Skeletal muscle tissue (tissue), 4 donors: ENCODE results near the gene MPHOSPH8. TPM values are rescaled to one million over a fixed set of nuclear protein-coding genes. Genes with fewer than 3 reads are reported as not detected.

Experiments used
- H3K27ac ChIP-seq: one replicate; pipeline ENCODE4 v1.7.0; 2013; ENCODE audit warnings: mild to moderate bottlenecking, low read depth, low read length, inconsistent platforms
- H3K27me3 ChIP-seq, 3 donors: one replicate each; pipeline ENCODE4 v1.7.0; 2013; ENCODE audit warnings: low read length in 3 of 3; ENCODE audit not compliant: control insufficient read depth in 3 of 3, insufficient read depth in 3 of 3
- H3K36me3 ChIP-seq, 3 donors: one replicate each; pipeline ENCODE4 v1.7.0; 2013; ENCODE audit warnings: low read length in 3 of 3; ENCODE audit not compliant: control insufficient read depth in 3 of 3, insufficient read depth in 3 of 3
- H3K4me1 ChIP-seq, 3 donors: one replicate each; pipeline ENCODE4 v1.7.0; 2013; ENCODE audit warnings: low read length in 3 of 3, mild to moderate bottlenecking in 3 of 3; ENCODE audit not compliant: control insufficient read depth in 3 of 3, insufficient read depth in 3 of 3
- H3K4me3 ChIP-seq, 3 donors: one replicate each; pipeline ENCODE4 v1.7.0; 2013; ENCODE audit warnings: low read length in 3 of 3
- H3K9ac ChIP-seq, 3 donors: one replicate each; pipeline ENCODE4 v1.7.0; 2013; ENCODE audit warnings: low read length in 3 of 3, mild to moderate bottlenecking in 3 of 3, moderate library complexity in 2 of 3, low read depth in 1 of 3
- H3K9me3 ChIP-seq, 3 donors: one replicate each; pipeline ENCODE4 v1.7.0; 2013; ENCODE audit warnings: low read length in 3 of 3; ENCODE audit not compliant: control insufficient read depth in 3 of 3
- total RNA-seq: library from RNA; depleted of rRNA; stranded (reverse); fragments of >200 nt; gene quantifications from one replicate; pipeline ENCODE4 v1.2.3, GENCODE V29; 2014
- donor health status: Osteomylitis.

Gene MPHOSPH8
- total RNA-seq, 1 donor from 2014 or later: 7.8 TPM

DNA sequence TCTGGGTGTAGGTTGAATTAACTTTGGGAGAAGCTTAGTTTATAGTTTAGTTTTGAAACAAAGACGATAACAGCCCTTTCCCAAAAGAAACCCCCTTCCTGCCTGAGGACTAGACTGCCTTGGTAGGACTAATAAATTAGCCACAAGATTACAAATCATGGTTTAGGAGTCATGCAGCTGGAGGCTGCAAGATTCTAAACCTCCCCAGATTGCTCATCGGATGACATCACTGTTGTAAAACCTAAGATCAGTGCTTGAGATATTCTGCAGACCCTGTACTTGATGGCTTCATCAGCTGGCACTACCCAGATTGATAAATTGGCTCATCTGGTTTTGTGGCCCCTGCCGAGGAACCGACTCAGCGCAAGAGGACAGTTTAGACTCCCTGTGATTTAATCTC, 35.9 kb upstream of the MPHOSPH8 start:
- peaks cover 4 to 11% (median 7%) of the 10 kb centered on the region in 3 donors for H3K27me3 ChIP-seq
- H3K9ac ChIP-seq: no peak overlapping the region
- H3K36me3 ChIP-seq: no peaks in the 10 kb centered on the region
- H3K4me3 ChIP-seq: no peak overlapping the region
- peaks cover 2 to 4% (median 3%) of the 10 kb centered on the region in 3 donors for H3K4me1 ChIP-seq
- H3K27ac ChIP-seq: no peak overlapping the region
- no peaks in the 10 kb centered on the region for H3K9me3 ChIP-seq

DNA sequence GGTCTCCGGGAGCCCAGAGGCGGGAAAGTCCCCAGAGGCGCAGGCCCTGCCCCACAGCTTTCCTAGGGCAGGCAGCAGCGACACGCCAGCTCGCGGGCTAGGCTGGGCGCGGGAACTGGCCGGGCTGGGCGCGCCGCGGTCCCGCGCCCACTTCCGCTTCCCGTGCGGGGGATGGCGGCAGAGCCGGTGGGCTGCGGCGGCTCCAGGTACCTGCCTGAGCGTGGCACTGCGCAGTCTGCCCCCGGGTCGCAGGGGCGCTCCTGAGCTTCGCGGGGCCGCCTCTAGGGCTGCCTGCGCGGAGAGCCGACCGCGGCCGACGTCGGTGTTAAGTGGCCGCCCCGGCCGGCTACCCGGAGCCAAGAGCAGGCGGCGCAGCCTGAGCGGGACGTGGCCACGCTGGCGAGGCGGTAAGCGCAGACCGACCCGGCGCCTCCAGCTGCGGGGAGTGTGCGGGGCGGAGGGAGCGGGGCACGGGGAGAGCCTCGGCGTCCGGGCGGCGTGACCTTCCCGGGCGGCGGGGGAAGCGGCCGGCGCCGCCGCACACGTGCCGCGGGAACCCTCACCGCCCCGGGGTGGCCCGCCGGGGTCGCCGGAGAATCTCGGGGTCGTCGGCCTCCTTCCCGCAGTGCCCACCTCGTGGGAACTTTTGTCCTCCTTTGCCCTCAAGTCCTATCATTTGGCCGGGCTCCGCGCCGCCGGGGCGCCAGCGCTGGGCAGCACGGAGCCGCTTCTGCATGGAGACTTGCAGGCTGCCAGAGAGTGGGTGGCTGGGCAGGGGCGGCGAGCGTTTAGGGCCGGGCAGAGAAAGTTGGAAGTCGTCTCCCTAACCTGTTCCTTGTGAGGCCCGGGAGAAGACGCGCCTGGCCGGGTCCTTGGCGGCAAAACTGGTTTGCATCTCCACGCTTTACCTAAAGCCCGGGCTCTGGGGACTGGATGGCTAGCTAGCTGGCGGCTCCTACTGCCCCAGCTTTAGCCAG, 31.4 kb upstream of the MPHOSPH8 start:
- Histone ChIP-seq H3K27ac (no peak overlapping the region), H3K27me3 (peaks cover 7 to 24% (median 20%) of the 10 kb centered on the region in 3 donors), H3K4me1 (peaks cover 3 to 5% (median 4%) of the 10 kb centered on the region in 3 donors), H3K36me3 (no peaks in the 10 kb centered on the region), H3K9ac (peak overlapping the region in 1 of 3 donors; percentile 25), H3K9me3 (no peaks in the 10 kb centered on the region), H3K4me3 (peak overlapping the region in 2 of 3 donors; percentile 52)

DNA sequence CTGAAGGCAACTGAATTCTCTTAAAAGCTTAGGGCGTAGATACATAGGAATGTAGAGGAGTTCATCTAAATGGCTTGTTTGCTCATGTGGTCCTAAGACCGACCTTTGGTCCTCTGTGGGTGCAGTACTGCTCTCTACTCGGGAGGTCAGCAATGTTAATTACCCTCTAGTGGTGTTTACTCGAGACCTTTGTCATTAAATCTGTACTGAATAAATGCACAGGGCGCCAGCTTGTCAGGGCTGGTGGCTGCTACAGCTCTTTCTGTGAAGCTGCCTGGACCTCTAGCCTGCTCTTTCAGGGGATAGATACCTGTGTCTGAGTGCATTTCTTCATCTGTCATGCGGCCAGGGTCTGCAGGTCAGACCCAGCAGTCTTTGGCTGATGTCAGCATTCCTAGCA, 29.2 kb upstream of the MPHOSPH8 start:
- Histone ChIP-seq H3K9me3 (no peaks in the 10 kb centered on the region), H3K9ac (no peak overlapping the region)

DNA sequence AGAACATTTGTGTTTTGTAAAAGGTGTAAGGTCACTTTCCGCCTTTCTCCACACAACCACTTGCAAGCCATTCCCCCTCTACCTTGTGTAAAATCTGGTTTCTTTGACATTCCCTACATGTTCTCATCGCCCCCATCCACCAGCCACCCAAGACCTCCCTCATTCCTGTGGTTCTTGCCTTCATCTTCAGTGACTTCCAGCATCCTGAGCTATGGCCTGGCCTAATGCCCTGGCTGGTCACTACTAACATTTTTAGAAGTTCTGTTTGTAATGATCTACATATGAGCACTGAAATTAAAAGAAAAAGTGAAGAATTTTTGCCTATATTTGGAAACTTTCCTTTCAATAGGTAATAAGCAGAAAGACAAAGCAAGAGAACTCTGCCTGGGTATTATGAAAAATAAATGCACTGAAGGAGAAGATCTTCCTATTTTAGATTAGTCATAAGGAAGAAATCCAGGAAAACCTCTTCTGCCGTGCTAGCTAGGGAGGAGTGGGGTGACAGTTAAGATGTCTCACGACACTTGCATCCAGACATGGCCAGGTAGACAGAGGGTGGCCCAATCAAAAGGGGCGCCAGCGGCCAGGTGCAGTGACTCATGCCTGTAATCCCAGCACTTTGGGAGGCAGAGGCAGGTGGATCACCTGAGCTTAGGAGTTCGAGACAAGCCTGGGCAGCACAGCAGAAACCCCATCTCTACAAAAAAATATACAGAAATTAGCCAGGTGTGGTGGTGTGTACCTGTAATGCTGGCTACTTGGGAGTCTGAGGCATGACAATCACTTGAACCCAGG, 28.1 kb upstream of the MPHOSPH8 start:
- H3K9me3 ChIP-seq: no peaks in the 10 kb centered on the region
- peaks cover 4 to 24% (median 20%) of the 10 kb centered on the region in 3 donors for H3K27me3 ChIP-seq
- no peaks in the 10 kb centered on the region for H3K36me3 ChIP-seq
- no peak overlapping the region for H3K27ac ChIP-seq
- peaks cover 3 to 5% (median 4%) of the 10 kb centered on the region in 3 donors for H3K4me1 ChIP-seq
- no peak overlapping the region for H3K9ac ChIP-seq
- H3K4me3 ChIP-seq: no peak overlapping the region

More for the DNA sequence above, 29.2 kb upstream of the MPHOSPH8 start:
- H3K4me3 ChIP-seq: no peak overlapping the region
- H3K36me3 ChIP-seq: no peaks in the 10 kb centered on the region
- peaks cover 7 to 24% (median 20%) of the 10 kb centered on the region in 3 donors for H3K27me3 ChIP-seq
- no peak overlapping the region for H3K27ac ChIP-seq
- peaks cover 3 to 5% (median 4%) of the 10 kb centered on the region in 3 donors for H3K4me1 ChIP-seq

DNA sequence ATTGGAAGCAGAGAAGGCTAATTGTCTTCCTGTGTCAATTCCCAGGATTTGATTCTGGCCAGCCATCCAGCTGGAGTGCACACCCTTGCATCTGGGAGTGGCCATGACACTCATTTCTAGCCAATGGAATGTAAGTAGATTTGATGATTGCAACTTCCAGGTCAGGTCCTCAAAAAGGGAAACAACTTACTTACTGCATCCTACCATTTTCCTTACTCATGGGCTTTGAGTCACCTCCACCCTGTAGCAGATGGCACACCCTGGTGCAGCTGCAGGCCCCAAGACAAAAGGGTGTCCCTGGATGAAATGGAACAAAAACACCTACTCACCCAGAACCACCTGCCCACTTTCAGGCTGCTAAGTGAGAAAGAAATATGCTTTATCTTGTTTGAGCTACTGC, 27.3 kb upstream of the MPHOSPH8 start:
- Histone ChIP-seq H3K27me3 (peaks cover 4 to 24% (median 20%) of the 10 kb centered on the region in 3 donors), H3K9ac (no peak overlapping the region), H3K36me3 (no peaks in the 10 kb centered on the region), H3K9me3 (no peaks in the 10 kb centered on the region), H3K4me1 (peaks cover 3 to 5% (median 4%) of the 10 kb centered on the region in 3 donors), H3K27ac (no peak overlapping the region), H3K4me3 (no peak overlapping the region)

DNA sequence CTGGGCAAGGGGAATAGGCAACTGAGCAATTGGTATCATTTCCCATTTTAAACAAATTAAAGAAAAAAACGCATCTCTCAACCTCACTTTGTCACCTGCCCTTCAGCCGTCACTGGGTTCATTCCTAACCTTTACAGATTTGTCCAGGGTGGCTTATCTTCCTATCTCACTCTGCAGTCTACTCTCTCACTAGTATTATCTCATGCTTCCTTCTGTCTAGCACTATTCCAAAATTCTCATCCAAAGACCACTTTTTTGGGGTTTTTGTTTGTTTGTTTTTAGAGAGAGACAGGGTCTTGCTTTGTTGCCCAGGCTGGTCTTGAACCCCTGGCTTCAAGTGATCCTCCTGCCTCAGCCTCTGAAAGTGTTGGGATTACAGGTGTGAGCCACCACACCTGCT, 26.7 kb upstream of the MPHOSPH8 start:
- H3K9me3 ChIP-seq: no peaks in the 10 kb centered on the region
- no peaks in the 10 kb centered on the region for H3K36me3 ChIP-seq
- H3K4me1 ChIP-seq: peaks cover 3 to 5% (median 4%) of the 10 kb centered on the region in 3 donors
- no peak overlapping the region for H3K9ac ChIP-seq
- no peak overlapping the region for H3K4me3 ChIP-seq
- H3K27ac ChIP-seq: no peak overlapping the region
- H3K27me3 ChIP-seq: peaks cover 1 to 20% (median 20%) of the 10 kb centered on the region in 3 donors

DNA sequence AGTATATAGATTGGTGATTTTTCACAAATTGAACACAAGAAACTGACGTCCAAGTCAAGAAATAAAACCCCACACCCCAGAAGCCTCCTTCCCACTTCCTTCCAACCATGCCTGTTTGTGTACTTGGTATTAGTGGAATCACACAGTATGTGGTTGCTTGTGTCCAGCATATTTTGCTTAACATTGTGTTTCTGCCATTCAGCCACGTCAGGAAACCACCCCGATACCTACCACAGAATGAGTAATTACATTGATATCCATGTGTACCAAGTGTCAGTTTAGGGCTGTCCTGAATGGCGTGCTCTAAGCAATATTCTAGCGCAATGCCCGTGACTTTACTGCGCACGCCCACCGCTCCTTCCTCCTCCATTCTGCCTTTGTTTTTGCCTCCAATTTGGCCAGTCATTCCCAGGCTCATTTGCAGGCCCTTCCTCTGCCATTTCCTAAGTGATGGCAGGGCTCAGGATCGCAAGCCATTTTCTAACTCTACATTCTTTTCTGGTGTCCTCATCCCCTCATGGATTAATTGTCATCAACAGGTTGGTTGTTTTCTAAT, 25.9 kb upstream of the MPHOSPH8 start:
- Histone ChIP-seq H3K4me1 (peaks cover 0 to 1% (median under 1%) of the 10 kb centered on the region in 3 donors), H3K9ac (no peak overlapping the region), H3K27ac (no peak overlapping the region), H3K36me3 (no peaks in the 10 kb centered on the region), H3K4me3 (no peak overlapping the region), H3K9me3 (no peaks in the 10 kb centered on the region), H3K27me3 (peaks cover 0 to 16% (median 12%) of the 10 kb centered on the region in 3 donors)

DNA sequence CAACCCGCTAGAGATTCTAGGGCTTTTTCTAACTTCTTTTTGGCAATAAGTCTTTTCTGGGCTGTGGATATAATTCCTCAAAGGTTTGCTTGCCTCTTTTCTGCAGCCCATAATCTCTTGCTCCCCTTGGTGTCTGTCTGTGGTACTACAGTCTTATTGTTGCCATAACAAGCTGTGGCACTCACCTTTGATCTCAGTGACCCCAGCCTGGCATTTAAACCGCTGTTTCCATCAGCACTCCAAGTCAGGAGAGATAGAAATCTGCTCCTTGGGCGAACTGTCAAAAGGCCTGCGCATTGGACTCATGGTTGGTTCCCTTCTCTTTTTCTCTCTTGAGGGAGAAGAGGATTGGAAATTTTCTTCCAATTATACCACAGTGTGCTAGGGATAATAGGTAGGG, 14.5 kb upstream of the MPHOSPH8 start:
- Histone ChIP-seq H3K9me3 (no peaks in the 10 kb centered on the region), H3K9ac (no peak overlapping the region), H3K4me3 (no peak overlapping the region), H3K4me1 (no peaks in the 10 kb centered on the region), H3K27ac (no peak overlapping the region), H3K27me3 (no peaks in the 10 kb centered on the region), H3K36me3 (no peaks in the 10 kb centered on the region)

DNA sequence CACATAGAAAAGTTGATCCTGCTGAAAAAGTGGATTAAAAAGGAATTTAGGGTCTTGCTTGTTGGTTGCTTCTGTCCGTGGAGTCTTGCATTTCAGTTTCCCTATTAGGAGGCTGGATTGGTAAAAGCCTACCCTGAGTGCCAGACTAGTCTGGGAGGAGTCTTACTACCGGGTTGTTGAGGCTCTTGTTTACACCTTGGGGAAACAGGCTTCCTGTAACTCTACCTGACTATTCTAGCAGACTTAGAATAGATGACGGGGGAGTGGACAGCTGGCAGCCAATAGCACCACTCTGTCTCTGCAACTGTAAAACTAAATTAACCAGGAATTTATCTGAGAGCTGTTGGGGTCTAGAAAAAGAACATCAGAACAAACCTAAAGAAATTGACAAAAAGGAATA, 11.3 kb upstream of the MPHOSPH8 start:
- Histone ChIP-seq H3K27me3 (no peaks in the 10 kb centered on the region), H3K9ac (no peak overlapping the region), H3K4me3 (no peak overlapping the region), H3K27ac (no peak overlapping the region), H3K4me1 (no peaks in the 10 kb centered on the region), H3K36me3 (no peaks in the 10 kb centered on the region), H3K9me3 (no peaks in the 10 kb centered on the region)
